HepG2 (cell line): Measurements from ENCODE around the gene SLC24A5. TPM values are rescaled to one million over a fixed set of nuclear protein-coding genes. Genes with fewer than 3 reads are reported as not detected.

ENCODE experiments used
- ATAC-seq: fragments of 200-7000 bp; cut with Tn5 transposase; 3 replicates; pipeline ENCODE4 v1.9.1; 2020; ENCODE audit warnings: mild to moderate bottlenecking, moderate library complexity
- BruUV-seq: library from RNA; stranded (reverse); fragments of 400-500 nt; replicated peaks from 2 replicates; lab custom pipeline; 2021; lab: Mats Ljungman, UMichigan
- CTCF ChIA-PET: fragments of 300-600 bp; formaldehyde crosslinking; extraction: SDS; loops from one replicate; lab custom pipeline; 2021; ENCODE audit warnings: low total read pairs, inconsistent platforms, low intra/inter-chr PET ratio; lab: Yijun Ruan, JAX
- POLR2A ChIA-PET: fragments of 350-600 bp; sonication (Branson Sonifier 250); formaldehyde crosslinking; loops from one replicate; lab custom pipeline; 2020; ENCODE audit warnings: antibody characterized with exemption, inconsistent platforms; lab: Yijun Ruan, JAX
- DNase-seq: peaks from one replicate; pipeline ENCODE4 v3.0.0-alpha.2; 2015; ENCODE audit warnings: low spot score
- FAIRE-seq: peaks from 3 replicates; lab custom pipeline; 2011; peaks lifted over from hg19 to GRCh38; lab: Jason Lieb, UNC
- H2AFZ ChIP-seq: one replicate; pipeline ENCODE4 v1.6.1; 2011; ENCODE audit warnings: low read length, inconsistent platforms
- H3K27ac ChIP-seq: fragments of 300-600 bp; 3 replicates; pipeline ENCODE4 v1.8.0; 2011; ENCODE audit warnings: mixed run types, mild to moderate bottlenecking, mixed read lengths, low read length, inconsistent platforms; ENCODE audit not compliant: insufficient read depth; ENCODE audit errors: extremely low read length
- H3K27me3 ChIP-seq, 2 experiments: fragments of 200-600 bp in 1 of 2; 2 replicates in 1 of 2; 3 replicates in 1 of 2; pipeline versions ENCODE4 v1.6.0 to v1.8.0; 2011; ENCODE audit warnings: low read length in 2 of 2, mild to moderate bottlenecking in 2 of 2, moderate library complexity in 2 of 2, inconsistent platforms in 1 of 2; ENCODE audit not compliant: insufficient read depth in 2 of 2, control insufficient read depth in 1 of 2
- H3K36me3 ChIP-seq, 2 experiments: fragments of 200-600 bp in 1 of 2; replicated peaks in 1 of 2; 2 replicates in 1 of 2; 3 replicates in 1 of 2; pipeline versions ENCODE4 v1.5.1 to v1.8.0; 2011; ENCODE audit warnings: low read length in 2 of 2, inconsistent platforms in 1 of 2; ENCODE audit not compliant: insufficient read depth in 2 of 2, control insufficient read depth in 1 of 2
- H3K4me1 ChIP-seq: 2 replicates; pipeline ENCODE4 v1.5.1; 2012; ENCODE audit warnings: low read length, inconsistent platforms; ENCODE audit not compliant: insufficient read depth
- H3K4me2 ChIP-seq: 2 replicates; pipeline ENCODE4 v1.6.0; 2011; ENCODE audit warnings: low read depth, low read length, inconsistent platforms
- H3K4me3 ChIP-seq, 3 experiments: fragments of 200-600 bp in 1 of 3; sonication (generic), shearing (Covaris generic) in 1 of 3; replicated peaks in 1 of 3; 2 replicates each; pipeline ENCODE4 v1.5.1; 2011 to 2016; ENCODE audit warnings: low read length in 3 of 3, inconsistent platforms in 2 of 3, low read depth in 2 of 3, mild to moderate bottlenecking in 2 of 3, control low read depth in 1 of 3, mixed read lengths in 1 of 3; ENCODE audit not compliant: insufficient read depth in 1 of 3
- H3K79me2 ChIP-seq: one replicate; pipeline ENCODE4 v1.6.1; 2011; ENCODE audit warnings: low read length, inconsistent platforms; ENCODE audit not compliant: insufficient read depth
- H3K9ac ChIP-seq: 2 replicates; pipeline ENCODE4 v1.6.0; 2011; ENCODE audit warnings: mild to moderate bottlenecking, low read depth, low read length, inconsistent platforms; ENCODE audit not compliant: insufficient read depth
- H3K9me3 ChIP-seq: 2 replicates; pipeline ENCODE4 v1.5.1; 2012; ENCODE audit warnings: mild to moderate bottlenecking, low read length
- H4K20me1 ChIP-seq: 2 replicates; pipeline ENCODE4 v1.6.0; 2011; ENCODE audit warnings: inconsistent platforms, mild to moderate bottlenecking, low read length, moderate library complexity; ENCODE audit not compliant: insufficient read depth
- BORCS8-MEF2B ChIP-seq: sonication (generic); formaldehyde crosslinking; IDR thresholded peaks from 2 replicates; pipeline ENCODE4 v1.8.0; 2022; ENCODE audit warnings: mild to moderate bottlenecking, missing genetic modification reagents
- BRF2 ChIP-seq: sonication (generic); formaldehyde crosslinking; IDR thresholded peaks from 2 replicates; pipeline ENCODE4 v1.8.1; 2022; ENCODE audit warnings: mild to moderate bottlenecking, missing genetic modification reagents
- ERF ChIP-seq: IDR thresholded peaks from 2 replicates; pipeline ENCODE4 v1.6.1; 2018; ENCODE audit warnings: missing biosample characterization, missing genetic modification reagents
- FOSL2 ChIP-seq: sonication (generic); formaldehyde crosslinking; IDR thresholded peaks from 2 replicates; pipeline ENCODE4 v1.4.0; 2020; ENCODE audit warnings: missing genetic modification reagents
- HOXA3 ChIP-seq: sonication (generic); formaldehyde crosslinking; IDR thresholded peaks from 2 replicates; pipeline ENCODE4 v1.5.0; 2020; ENCODE audit warnings: missing genetic modification reagents
- IKZF5 ChIP-seq: IDR thresholded peaks from 2 replicates; pipeline ENCODE4 v1.6.1; 2018; ENCODE audit warnings: missing genetic modification reagents, mild to moderate bottlenecking, missing compliant biosample characterization
- PRDM4 ChIP-seq: sonication (generic); formaldehyde crosslinking; IDR thresholded peaks from 2 replicates; pipeline ENCODE4 v1.9.0; 2021; ENCODE audit warnings: missing genetic modification reagents, borderline replicate concordance
- RAD21 ChIP-seq: fragments of 450-650 bp; formaldehyde crosslinking; IDR thresholded peaks from 2 replicates; pipeline ENCODE4 v1.5.0; 2020; ENCODE audit warnings: mild to moderate bottlenecking
- SKI ChIP-seq: fragments of 450-650 bp; IDR thresholded peaks from one replicate; pipeline ENCODE4 v1.6.1; 2018; ENCODE audit warnings: mild to moderate bottlenecking; ENCODE audit not compliant: partially characterized antibody
- SP4 ChIP-seq: sonication (generic); formaldehyde crosslinking; IDR thresholded peaks from 2 replicates; pipeline ENCODE4 v1.8.1; 2023; ENCODE audit warnings: mild to moderate bottlenecking, missing genetic modification reagents
- TBX3 ChIP-seq: fragments of 450-650 bp; IDR thresholded peaks from 2 replicates; pipeline ENCODE4 v1.6.1; 2017; ENCODE audit warnings: antibody characterized with exemption, mild to moderate bottlenecking, inconsistent platforms, borderline replicate concordance
- U2AF1 ChIP-seq: fragments of 200-400 bp; formaldehyde crosslinking; optimal IDR thresholded peaks from 2 replicates; pipeline ENCODE3; 2017; ENCODE audit warnings: mild to moderate bottlenecking, low read depth, low read length
- ZKSCAN1 ChIP-seq: fragments of 150-350 bp; IDR thresholded peaks from 2 replicates; pipeline ENCODE4 v1.6.1; 2014; ENCODE audit warnings: low read length
- ZNF207 ChIP-seq: fragments of 450-650 bp; IDR thresholded peaks from 2 replicates; pipeline ENCODE4 v1.6.1; 2016; ENCODE audit warnings: antibody characterized with exemption, borderline replicate concordance
- ZNF24 ChIP-seq: fragments of 450-650 bp; IDR thresholded peaks from 2 replicates; pipeline ENCODE4 v1.6.1; 2017; ENCODE audit warnings: antibody characterized with exemption, mild to moderate bottlenecking
- ZNF333 ChIP-seq: sonication (generic); formaldehyde crosslinking; IDR thresholded peaks from 2 replicates; pipeline ENCODE4 v1.4.0; 2020; ENCODE audit warnings: mild to moderate bottlenecking, missing genetic modification reagents, borderline replicate concordance
- ZNF652 ChIP-seq: IDR thresholded peaks from 2 replicates; pipeline ENCODE4 v1.6.1; 2016; ENCODE audit warnings: low read depth, borderline replicate concordance
- ZNF691 ChIP-seq: sonication (generic); formaldehyde crosslinking; IDR thresholded peaks from 2 replicates; pipeline ENCODE4 v1.4.0; 2020; ENCODE audit warnings: missing genetic modification reagents, low read depth, mild to moderate bottlenecking, borderline replicate concordance
- ZNF761 ChIP-seq: sonication (generic); formaldehyde crosslinking; conservative IDR thresholded peaks from 2 replicates; pipeline ENCODE4 v1.4.0; 2020; ENCODE audit warnings: mild to moderate bottlenecking, missing genetic modification reagents
- WGBS: methylation state at CpG from one replicate; pipeline ENCODE4 v1.1.6; 2017; ENCODE audit warnings: low lambda C conversion rate; 5-methylcytosine and 5-hydroxymethylcytosine counted together
- in situ Hi-C: cut with HindIII; loops from 2 replicates; pipeline ENCODE4 v1.10.0; 2017; ENCODE audit warnings: low pct_unique_long_range_greater_than_20kb; ENCODE audit not compliant: extremely low pct_ligation_motif_present
- intact Hi-C: fragments of 100-400 bp; cut with micrococcal nuclease; formaldehyde crosslinking; loops from one replicate; pipeline ENCODE4 v1.10.0; 2022; ENCODE audit not compliant: unreplicated experiment
- polyA plus RNA-seq, 8 experiments: library from polyadenylated mRNA; depleted of rRNA in 3 of 8; stranded (reverse) in 7 of 8; unstranded in 1 of 8; fragments of >200 nt; fragmentation: Illumina TruSeq in 4 of 8; extraction: Trizol in 4 of 8; gene quantifications; 2 replicates each; pipeline versions ENCODE4 v1.2.1 to v1.2.3, GENCODE V29; 2011 to 2016; ENCODE audit warnings: low read depth in 4 of 8, missing spikeins in 1 of 8, mixed read lengths in 1 of 8; ENCODE audit not compliant: insufficient read depth in 1 of 8
- total RNA-seq, 5 experiments: library from RNA; depleted of rRNA; stranded (reverse); fragments of >200 nt; fragmentation: Illumina TruSeq; extraction: Trizol; gene quantifications; 2 replicates each; pipeline ENCODE4 v1.2.3, GENCODE V29; 2016; ENCODE audit warnings: low read depth in 1 of 5

Gene SLC24A5
- total and polyA plus RNA-seq, 2 of the 13 experiments (the other 11 are each of a cell fraction or from before 2014, with no cell fraction given) = not detected

GRCh38 chr15:48177766-48178647, 57.2 kb downstream of the SLC24A5 start, which contains the start of gene MYEF2:
TSS of gene MYEF2 (minus strand) at chr15:48178295. CDS start at chr15:48178237, 58 bp downstream.
- Histone ChIP-seq H2AFZ (no peak within 1 kb of the TSS), H3K27me3 (0 out of 5 replicates have a peak, but pooled peaks cover 0 to 4% of the 10 kb centered on the region in 2 experiments), H3K9ac (peak within 1 kb of the TSS; percentile 72; the same call in 1 of the 2 replicates), H3K4me2 (peak within 1 kb of the TSS; percentile 65), H3K27ac (no peak within 1 kb of the TSS), H3K36me3 (no peaks in the 10 kb centered on the region), H3K9me3 (peaks cover 3% of the 10 kb centered on the region; the same call in 1 of the 2 replicates), H3K79me2 (peaks cover 4% of the 10 kb centered on the region), H3K4me3 (peak within 1 kb of the TSS; percentile 66 to 68 (median 66)), H3K4me1 (peaks cover 11% of the 10 kb centered on the region), H4K20me1 (no peaks in the 10 kb centered on the region)
- peak; percentile 93 for ATAC-seq
- intact Hi-C loops = no loop called here
- in situ Hi-C loops = no loop called here
- no TSS peak for BruUV-seq
- no peak for FAIRE-seq
- ChIA-PET POLR2A (interaction anchor here (1.0 kb wide), 1 partner anchor 153 kb away, joined by 3 read pairs; the partner anchor contains the start of gene DUT), CTCF (no interaction called here)
- 37% methylated on average over 19 of the region's 71 CpGs for WGBS
- DNase-seq = peak; percentile 28
- TF ChIP-seq ZNF761 (no peak), ZNF207 (no peak), TBX3 (no peak), ZNF652 (CRISPR knock-in tag) (no peak), ZNF24 (no peak), SP4 (CRISPR knock-in tag) (no peak), U2AF1 (no peak), BORCS8-MEF2B (CRISPR knock-in tag) (peak; percentile 94), IKZF5 (CRISPR knock-in tag) (no peak), PRDM4 (CRISPR knock-in tag) (no peak), HOXA3 (peak; percentile 36; the same call in 1 of the 2 replicates), ZNF691 (CRISPR knock-in tag) (no peak), BRF2 (CRISPR knock-in tag) (peak; percentile 57; the same call in 1 of the 2 replicates), SKI (no peak), FOSL2 (no peak), ZNF333 (CRISPR knock-in tag) (no peak), RAD21 (no peak), ZKSCAN1 (no peak), ERF (CRISPR knock-in tag) (no peak)
